ENCODE data around the gene RGS8. TPM values are rescaled to one million over a fixed set of nuclear protein-coding genes. Genes with fewer than 3 reads are reported as not detected.
"Not testable (repeated sequence)": the region's sequence is repeated elsewhere in the genome, so short reads cannot be mapped to it uniquely, and the experiment has no call there.

RGS8 gene
- total RNA-seq, 2 experiments from 2014 or later: not detected

- Mint-ChIP-seq H3K27ac (peak overlapping the region; percentile 87), H3K4me1 (peaks cover 62% of the 10 kb centered on the region), H3K9me3 (no peaks in the 10 kb centered on the region), H3K27me3 (no peaks in the 10 kb centered on the region), H3K36me3 (peaks cover 7% of the 10 kb centered on the region), H3K4me3 (peak overlapping the region; percentile 18)
- peak; percentile 29 for DNase-seq
Observed at GRCh38 chr1:182713492-182713891, 29.1 kb upstream of the RGS8 start.

DNA sequence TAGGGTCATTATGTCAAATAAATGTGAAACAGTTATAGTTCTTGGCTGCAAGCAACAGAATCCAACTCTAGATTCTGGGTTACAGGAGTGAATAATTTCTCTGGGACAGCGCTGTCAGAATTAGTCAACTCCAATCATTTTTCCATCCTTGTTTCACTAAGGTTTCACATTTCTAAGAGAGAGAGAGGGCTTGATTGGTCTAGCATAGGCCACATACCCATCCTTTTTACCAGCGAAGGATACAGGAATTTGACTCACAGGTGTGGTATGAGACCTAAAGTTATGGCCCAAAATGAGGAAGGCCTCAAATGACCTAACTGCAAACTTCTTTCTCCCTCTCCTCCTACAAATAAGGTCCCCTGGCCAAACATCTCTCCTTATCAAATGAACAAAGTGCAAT, 25.5 kb upstream of the RGS8 start:
- Mint-ChIP-seq H3K27ac (no peak overlapping the region), H3K36me3 (peaks cover 7% of the 10 kb centered on the region), H3K27me3 (no peaks in the 10 kb centered on the region), H3K4me3 (no peak overlapping the region), H3K4me1 (peaks cover 34% of the 10 kb centered on the region), H3K9me3 (no peaks in the 10 kb centered on the region)
- DNase-seq: no peak

- H3K27me3 Mint-ChIP-seq: no peaks in the 10 kb centered on the region
- no peak for DNase-seq
- H3K9me3 Mint-ChIP-seq: no peaks in the 10 kb centered on the region
- H3K4me1 Mint-ChIP-seq: peaks cover 29% of the 10 kb centered on the region
- peak overlapping the region; percentile 39 for H3K27ac Mint-ChIP-seq
- H3K4me3 Mint-ChIP-seq: no peak overlapping the region
- peaks cover 7% of the 10 kb centered on the region for H3K36me3 Mint-ChIP-seq
Observed at GRCh38 chr1:182709225-182709764, 24.9 kb upstream of the RGS8 start.

- no peaks in the 10 kb centered on the region for H3K36me3 Mint-ChIP-seq
- H3K27me3 Mint-ChIP-seq: no peaks in the 10 kb centered on the region
- no peaks in the 10 kb centered on the region for H3K9me3 Mint-ChIP-seq
- DNase-seq: no peak
- no peak overlapping the region for H3K4me3 Mint-ChIP-seq
- H3K27ac Mint-ChIP-seq: no peak overlapping the region
- H3K4me1 Mint-ChIP-seq: peaks cover 15% of the 10 kb centered on the region
Observed at GRCh38 chr1:182707122-182707521, 22.7 kb upstream of the RGS8 start.

- Mint-ChIP-seq H3K9me3 (no peaks in the 10 kb centered on the region), H3K27me3 (peaks cover 8% of the 10 kb centered on the region), H3K4me3 (no peak overlapping the region), H3K27ac (no peak overlapping the region), H3K4me1 (peaks cover 10% of the 10 kb centered on the region), H3K36me3 (no peaks in the 10 kb centered on the region)
- DNase-seq: no peak
Observed at GRCh38 chr1:182704677-182705076, 20.3 kb upstream of the RGS8 start.

GRCh38 chr1:182703539-182703938, 19.2 kb upstream of the RGS8 start:
- Mint-ChIP-seq H3K9me3 (no peaks in the 10 kb centered on the region), H3K36me3 (no peaks in the 10 kb centered on the region), H3K4me3 (no peak overlapping the region), H3K4me1 (no peaks in the 10 kb centered on the region), H3K27me3 (peaks cover 17% of the 10 kb centered on the region), H3K27ac (no peak overlapping the region)
- no peak for DNase-seq

- Mint-ChIP-seq H3K4me3 (no peak overlapping the region), H3K36me3 (no peaks in the 10 kb centered on the region), H3K4me1 (no peaks in the 10 kb centered on the region), H3K27me3 (peaks cover 19% of the 10 kb centered on the region), H3K9me3 (no peaks in the 10 kb centered on the region), H3K27ac (no peak overlapping the region)
- DNase-seq: no peak
Observed at GRCh38 chr1:182702826-182703524, 18.6 kb upstream of the RGS8 start.

- Mint-ChIP-seq H3K9me3 (no peaks in the 10 kb centered on the region), H3K4me1 (no peaks in the 10 kb centered on the region), H3K36me3 (no peaks in the 10 kb centered on the region), H3K27me3 (peaks cover 19% of the 10 kb centered on the region), H3K4me3 (no peak overlapping the region), H3K27ac (no peak overlapping the region)
- no peak for DNase-seq
Observed at GRCh38 chr1:182700351-182700709, 15.9 kb upstream of the RGS8 start.

- H3K9me3 Mint-ChIP-seq: no peaks in the 10 kb centered on the region
- H3K27ac Mint-ChIP-seq: no peak overlapping the region
- H3K27me3 Mint-ChIP-seq: peaks cover 19% of the 10 kb centered on the region
- no peaks in the 10 kb centered on the region for H3K4me1 Mint-ChIP-seq
- H3K4me3 Mint-ChIP-seq: no peak overlapping the region
- DNase-seq: no peak
- H3K36me3 Mint-ChIP-seq: no peaks in the 10 kb centered on the region
Observed at GRCh38 chr1:182699393-182700350, 15.3 kb upstream of the RGS8 start.

DNA sequence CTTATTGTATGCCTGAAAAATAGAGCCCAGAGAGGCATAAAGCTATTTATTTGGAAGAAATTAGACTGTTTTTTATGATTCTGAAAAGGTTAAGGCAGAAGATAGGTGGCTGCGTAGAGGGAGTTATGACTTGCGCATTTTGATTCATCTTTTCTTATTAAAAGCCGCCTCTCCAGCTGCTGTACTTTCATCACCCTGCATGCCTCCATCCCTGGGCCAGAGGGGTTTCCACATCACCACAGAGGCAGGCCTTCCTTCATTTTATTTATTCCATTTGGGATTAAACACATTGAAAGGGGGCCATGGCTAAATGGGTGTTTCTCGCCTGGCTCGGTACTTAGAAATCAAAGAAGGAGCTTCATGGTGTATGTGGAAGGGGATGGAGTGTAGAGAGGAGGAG, 14.6 kb upstream of the RGS8 start:
- no peak overlapping the region for H3K4me3 Mint-ChIP-seq
- no peaks in the 10 kb centered on the region for H3K4me1 Mint-ChIP-seq
- no peak overlapping the region for H3K27ac Mint-ChIP-seq
- no peaks in the 10 kb centered on the region for H3K36me3 Mint-ChIP-seq
- peaks cover 4% of the 10 kb centered on the region for H3K9me3 Mint-ChIP-seq
- peaks cover 19% of the 10 kb centered on the region for H3K27me3 Mint-ChIP-seq
- no peak for DNase-seq

DNA sequence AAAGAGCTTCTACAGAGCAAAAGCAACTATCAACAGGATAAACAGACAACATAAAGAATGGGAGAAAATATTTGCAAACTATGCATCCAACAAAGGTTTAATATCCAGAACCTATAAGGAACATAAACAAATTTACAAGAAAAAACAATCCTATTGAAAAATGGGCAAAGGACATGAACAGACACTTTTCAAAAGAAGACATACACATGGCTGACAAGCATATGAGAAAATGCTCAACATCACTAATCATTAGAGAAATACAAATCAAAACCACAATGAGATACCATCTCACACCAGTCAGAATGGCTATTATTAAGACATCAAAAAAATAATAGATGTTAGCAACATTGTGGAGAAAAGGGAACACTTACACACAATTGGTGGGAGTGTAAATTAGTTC, 8.8 kb upstream of the RGS8 start:
- H3K4me1 Mint-ChIP-seq, DNase-seq, H3K4me3 Mint-ChIP-seq, H3K27me3 Mint-ChIP-seq, H3K27ac Mint-ChIP-seq, H3K36me3 Mint-ChIP-seq: not testable (repeated sequence)
- peaks cover 11% of the 10 kb centered on the region for H3K9me3 Mint-ChIP-seq

- no peak overlapping the region for H3K27ac Mint-ChIP-seq
- no peak for DNase-seq
- no peak overlapping the region for H3K4me3 Mint-ChIP-seq
- H3K27me3 Mint-ChIP-seq: peaks cover 3% of the 10 kb centered on the region
- no peaks in the 10 kb centered on the region for H3K4me1 Mint-ChIP-seq
- peaks cover 3% of the 10 kb centered on the region for H3K36me3 Mint-ChIP-seq
- peaks cover 11% of the 10 kb centered on the region for H3K9me3 Mint-ChIP-seq
Observed at GRCh38 chr1:182690886-182691443, 6.6 kb upstream of the RGS8 start.

- Mint-ChIP-seq H3K27me3 (peaks cover 6% of the 10 kb centered on the region), H3K27ac (no peak overlapping the region), H3K9me3 (peaks cover 6% of the 10 kb centered on the region), H3K4me3 (no peak overlapping the region), H3K4me1 (no peaks in the 10 kb centered on the region), H3K36me3 (peaks cover 3% of the 10 kb centered on the region)
- no peak for DNase-seq
Observed at GRCh38 chr1:182688436-182689205, 4.2 kb upstream of the RGS8 start.

DNA sequence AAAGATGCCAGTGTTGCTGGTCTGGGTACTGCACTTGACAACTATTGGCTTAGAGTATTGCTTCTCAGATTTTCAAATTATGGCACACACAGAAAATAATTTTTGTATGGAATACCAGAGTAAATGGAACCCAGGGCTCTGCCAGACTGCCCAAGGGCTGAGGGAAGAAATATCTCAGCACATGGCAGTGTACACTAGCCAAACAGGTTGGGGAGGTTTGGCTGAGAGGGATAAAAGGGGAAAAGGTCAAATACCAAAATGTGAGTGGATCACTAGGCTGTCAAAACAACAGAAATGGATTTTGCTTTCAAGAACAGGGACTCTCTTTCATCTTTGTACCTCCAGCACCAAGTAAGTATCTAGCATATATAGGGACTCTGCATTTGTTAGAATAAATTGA, 3.0 kb upstream of the RGS8 start:
- Mint-ChIP-seq H3K36me3 (no peaks in the 10 kb centered on the region), H3K9me3 (peaks cover 3% of the 10 kb centered on the region), H3K4me3 (no peak overlapping the region), H3K27me3 (peaks cover 13% of the 10 kb centered on the region), H3K27ac (no peak overlapping the region), H3K4me1 (peaks cover 4% of the 10 kb centered on the region)
- no peak for DNase-seq

DNA sequence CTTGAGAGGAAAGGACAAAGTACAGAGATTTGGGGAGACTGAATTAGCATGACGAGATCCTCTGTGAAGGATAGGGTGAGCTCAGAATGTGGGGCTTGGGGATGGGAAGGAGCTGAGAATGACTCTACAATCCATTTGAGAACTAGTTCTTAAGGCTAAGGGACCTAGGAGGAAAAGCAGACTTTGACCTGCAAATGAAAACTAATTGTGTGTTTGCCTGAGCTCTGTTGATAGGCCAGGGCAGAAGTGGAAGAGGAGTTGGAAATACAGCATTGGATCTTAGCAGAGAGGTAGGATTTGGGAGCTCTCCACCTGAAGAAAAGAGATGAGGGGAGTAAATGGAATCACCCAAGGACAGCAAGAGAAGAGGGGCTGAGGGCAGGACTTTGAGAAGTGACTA, 2.1 kb upstream of the RGS8 start:
- Mint-ChIP-seq H3K27me3 (peaks cover 19% of the 10 kb centered on the region), H3K4me3 (no peak overlapping the region), H3K36me3 (no peaks in the 10 kb centered on the region), H3K4me1 (peaks cover 4% of the 10 kb centered on the region), H3K27ac (no peak overlapping the region), H3K9me3 (peaks cover 3% of the 10 kb centered on the region)
- no peak for DNase-seq

Measured in activated naive CD8-positive, alpha-beta T cell treated with anti-CD3 and anti-CD28 coated beads for 36 hours (primary cell).